Activated CD8-positive, alpha-beta memory T cell treated with anti-CD3 and anti-CD28 coated beads for 36 hours (primary cell): ENCODE measurements around the gene CUEDC1. TPM values are rescaled to one million over a fixed set of nuclear protein-coding genes. Genes with fewer than 3 reads are reported as not detected.

Source experiments
- CTCF ChIA-PET: fragments of 350-600 bp; sonication (Branson Sonifier 250); formaldehyde crosslinking; loops from one replicate; lab custom pipeline; 2021; ENCODE audit warnings: antibody characterized with exemption; lab: Charles Lee
- POLR2A ChIA-PET: fragments of 350-600 bp; sonication (Branson Sonifier 250); formaldehyde crosslinking; loops from one replicate; lab custom pipeline; 2021; ENCODE audit warnings: antibody characterized with exemption; lab: Charles Lee
- total RNA-seq, 2 experiments: library from RNA; stranded (reverse); gene quantifications; one replicate each; pipeline ENCODE4 v1.2.3, GENCODE V29; 2021

CUEDC1 gene
- total RNA-seq, 2 experiments from 2014 or later = 0.30 TPM; not detected in 1

DNA sequence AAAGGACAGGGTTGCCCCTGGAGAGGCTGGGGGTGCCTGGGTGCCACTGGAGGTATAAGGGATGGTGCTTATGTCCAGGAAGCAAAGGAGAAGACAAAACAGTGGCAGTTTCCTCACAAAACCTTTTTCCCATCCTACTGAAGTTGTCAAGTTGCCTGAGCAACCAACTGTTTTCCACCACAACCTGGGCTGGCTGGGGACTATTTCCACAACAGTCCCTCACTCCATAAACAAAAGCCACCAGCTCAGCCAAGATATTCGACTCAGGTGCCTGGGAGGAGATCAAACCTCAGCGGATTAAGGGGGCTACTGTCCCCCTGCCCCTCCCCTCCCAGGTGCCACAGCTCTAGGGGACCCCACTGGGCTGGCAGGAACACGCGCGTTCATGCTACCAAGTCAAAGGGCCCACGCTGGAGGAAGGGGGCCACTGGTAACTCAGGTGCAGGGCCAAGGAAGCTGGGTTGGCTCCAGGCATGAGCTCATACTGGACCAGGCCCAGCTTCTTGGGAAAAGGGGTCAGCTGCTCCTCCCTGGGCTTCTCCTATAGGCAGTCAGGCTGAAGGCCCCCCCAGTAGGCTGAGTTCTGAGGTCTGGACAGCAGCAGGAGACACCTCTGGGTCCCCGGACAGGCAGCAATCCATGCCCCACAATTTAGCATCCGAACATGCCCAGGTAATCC lies 59.7 kb downstream of the CUEDC1 start:
- CTCF ChIA-PET = no interaction called here
- POLR2A ChIA-PET = no interaction called here

DNA sequence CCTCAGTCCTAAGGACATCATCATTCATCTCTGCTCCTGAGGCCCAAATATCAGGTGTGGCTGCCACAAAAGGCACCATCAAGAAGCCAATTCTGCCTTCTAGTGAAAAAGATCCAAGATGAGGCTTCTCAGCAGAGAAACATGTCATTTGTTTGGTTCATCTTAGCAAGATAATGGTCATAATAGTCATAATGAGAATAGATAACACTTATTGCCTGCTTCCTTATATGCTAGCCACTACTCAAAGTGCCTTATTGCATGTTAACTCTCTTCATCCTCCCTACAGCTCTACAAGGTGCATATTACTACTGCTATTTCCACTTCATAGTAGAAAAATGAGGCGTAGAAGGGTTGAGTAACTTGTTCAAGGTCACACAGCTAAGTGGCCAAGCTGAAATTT lies 60.4 kb downstream of the CUEDC1 start:
- CTCF ChIA-PET = no interaction called here
- POLR2A ChIA-PET = no interaction called here

GRCh38 chr17:57892820-57893595 lies 62.2 kb downstream of the CUEDC1 start:
- POLR2A ChIA-PET = interaction anchor here (0.5 kb wide), 1 partner anchor 100 kb away, joined by 4 read pairs; no protein-coding TSS in a partner anchor
- CTCF ChIA-PET = interaction anchor here (0.8 to 2.7 kb wide), 14 partner anchors 12 to 219 kb away, joined by 3 to 11 read pairs (median 4); partner anchors contain the start of genes CUEDC1 and MRPS23

DNA sequence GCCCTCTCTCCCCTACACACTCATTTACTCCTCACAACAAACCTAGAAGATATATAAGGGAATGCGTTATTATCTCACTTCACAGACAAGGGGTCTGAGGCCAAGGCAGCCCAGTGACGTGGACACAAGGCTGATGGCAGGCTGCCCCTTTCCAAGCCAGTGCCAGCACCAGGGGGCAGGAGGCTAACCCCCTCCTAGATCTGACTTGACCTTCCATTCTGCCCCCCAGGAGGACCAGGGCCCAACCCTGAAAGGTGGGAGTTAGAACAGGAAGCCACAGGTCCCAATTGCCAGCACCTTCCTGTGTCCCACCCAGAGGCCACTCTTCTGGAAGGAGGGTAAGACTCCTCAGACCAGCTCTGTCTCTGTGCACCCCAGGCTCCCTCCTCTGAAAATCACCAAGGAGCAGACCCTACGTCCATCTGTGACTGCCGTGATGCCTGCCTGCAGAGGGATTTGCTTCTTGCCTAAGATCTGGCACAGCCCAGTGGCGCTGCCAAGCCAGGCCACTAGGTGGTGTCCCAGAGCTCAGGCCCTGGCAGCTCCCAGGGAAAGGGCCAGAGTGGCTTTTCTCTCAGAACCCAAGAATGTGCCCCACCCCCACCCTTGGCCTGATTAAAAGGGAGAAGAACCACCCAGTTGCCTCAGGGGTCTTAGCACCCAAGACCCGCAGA lies 62.9 kb downstream of the CUEDC1 start:
- ChIA-PET CTCF (interaction anchor here (0.8 to 2.7 kb wide), 15 partner anchors 12 to 220 kb away, joined by 3 to 11 read pairs (median 4); partner anchors contain the start of genes CUEDC1 and MRPS23), POLR2A (interaction anchor here (0.5 kb wide), 1 partner anchor 101 kb away, joined by 4 read pairs; no protein-coding TSS in a partner anchor)

- ChIA-PET CTCF (interaction anchor here (1.1 to 2.7 kb wide), 2 partner anchors 17 to 31 kb away, joined by 3 to 11 read pairs; no protein-coding TSS in a partner anchor), POLR2A (no interaction called here)
Measured at GRCh38 chr17:57890857-57891232, 64.4 kb downstream of the CUEDC1 start.

DNA sequence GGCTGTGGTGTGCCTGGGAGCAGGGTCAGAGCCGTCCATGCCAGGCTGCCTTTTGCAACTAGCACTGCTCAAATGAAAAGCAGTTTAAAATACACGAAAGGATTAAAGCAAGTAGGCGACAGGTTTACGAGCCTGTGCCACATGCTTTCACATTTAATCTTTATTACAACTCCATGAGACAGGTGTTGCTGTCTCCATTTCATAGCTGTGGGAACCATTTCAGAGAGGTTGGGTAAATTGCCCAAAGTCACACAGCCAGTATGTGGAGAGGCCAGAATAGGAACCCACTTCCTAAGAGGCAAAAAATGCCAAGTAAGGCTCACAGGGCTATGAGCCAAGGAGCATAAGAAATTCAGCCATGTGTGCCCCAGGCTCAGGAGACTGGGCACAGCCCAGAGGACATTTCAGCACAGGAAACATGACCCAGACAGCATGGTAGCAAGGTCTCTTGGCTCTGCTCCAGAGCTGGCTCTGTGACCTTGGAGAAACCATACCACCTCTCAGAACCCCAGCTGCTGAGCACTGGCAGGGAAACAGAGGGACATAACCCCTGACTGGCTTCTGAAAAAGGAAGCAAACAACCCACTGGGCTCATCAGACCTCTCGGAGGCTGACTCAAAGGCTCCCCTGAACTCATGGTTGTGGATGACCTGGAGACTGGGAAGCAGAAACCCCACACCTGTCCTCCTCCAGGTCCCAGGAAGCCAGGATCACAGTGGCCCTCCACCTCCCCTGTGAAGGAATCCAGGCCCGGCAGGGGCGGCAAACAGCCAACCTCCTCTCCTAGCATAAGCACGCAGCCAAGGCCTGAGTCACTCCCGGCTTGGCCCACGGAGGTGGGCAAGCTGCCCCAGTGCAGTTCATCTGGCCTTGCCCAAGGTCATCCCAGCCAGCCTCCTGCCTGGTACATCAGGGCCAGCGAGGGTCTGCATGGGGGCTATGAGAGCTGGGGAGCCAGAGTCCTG lies 65.0 kb downstream of the CUEDC1 start:
- ChIA-PET CTCF (interaction anchor here (1.1 to 2.7 kb wide), 2 partner anchors 18 to 30 kb away, joined by 3 to 11 read pairs; no protein-coding TSS in a partner anchor), POLR2A (no interaction called here)

- POLR2A ChIA-PET = no interaction called here
Measured at GRCh38 chr17:57889252-57889651, 66.0 kb downstream of the CUEDC1 start.

DNA sequence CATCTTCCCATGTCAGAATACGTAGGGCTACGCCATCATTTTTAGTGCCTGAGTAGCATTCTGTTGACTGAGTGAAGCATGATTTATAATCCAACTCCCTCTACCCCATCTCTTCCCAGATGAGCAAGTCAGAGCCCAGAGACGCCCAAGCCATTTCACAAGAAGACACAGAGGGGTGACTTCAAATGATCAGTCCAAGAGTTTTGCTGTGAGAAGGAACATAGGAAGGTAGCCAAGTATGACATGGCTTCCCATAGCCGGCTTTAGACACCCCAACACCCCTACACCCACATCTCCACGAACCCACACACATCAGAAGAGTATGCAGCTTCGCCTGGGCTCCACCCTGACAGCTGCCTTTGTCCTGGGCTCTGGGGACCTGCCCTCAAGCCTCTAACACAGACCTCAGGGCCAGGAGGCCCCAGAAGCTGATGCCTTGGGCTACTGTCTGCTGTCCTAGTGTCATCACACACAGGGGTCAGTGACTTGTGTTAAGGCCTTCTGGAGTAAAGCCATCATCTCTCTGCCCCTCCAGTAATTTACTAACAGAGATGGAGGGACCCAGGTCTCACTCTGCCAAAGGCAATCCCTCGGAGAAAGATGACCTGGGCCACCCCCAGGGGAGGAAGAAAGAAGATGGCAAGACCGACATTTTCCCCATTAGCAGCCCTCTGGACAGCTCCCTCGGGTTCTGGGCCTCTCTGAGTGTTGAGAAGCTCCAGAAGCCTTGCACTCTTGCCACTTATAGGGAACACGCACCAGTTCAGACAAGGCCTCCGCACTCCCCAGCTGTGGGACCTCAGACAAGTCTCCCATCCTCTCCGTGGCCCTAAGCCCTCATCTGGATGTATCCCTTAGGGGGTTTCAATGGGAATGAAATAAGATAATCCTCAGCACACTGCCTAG lies 66.6 kb downstream of the CUEDC1 start:
- CTCF ChIA-PET = no interaction called here
- POLR2A ChIA-PET = no interaction called here

More at GRCh38 chr17:57889252-57889651, 66.0 kb downstream of the CUEDC1 start:
- CTCF ChIA-PET = no interaction called here

DNA sequence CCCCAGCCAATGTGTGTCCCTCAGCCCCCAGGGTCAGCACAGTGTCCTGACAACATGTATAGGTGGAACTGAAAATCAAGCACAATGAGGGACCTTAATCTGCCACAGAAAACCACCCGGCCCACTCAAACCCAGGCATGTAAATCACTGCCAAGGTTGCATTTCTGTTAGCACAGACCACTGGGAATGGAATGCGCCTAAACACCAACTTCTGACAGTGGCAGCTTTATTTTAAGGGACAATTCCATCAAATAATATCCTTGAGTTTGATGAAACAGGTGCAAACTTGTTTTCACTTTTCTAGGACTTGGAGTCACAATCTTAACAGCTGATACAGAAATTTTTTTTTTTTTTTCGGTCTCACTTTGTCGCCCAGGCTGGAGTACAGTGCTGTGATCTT lies 68.1 kb downstream of the CUEDC1 start:
- CTCF ChIA-PET = interaction anchor here (0.7 kb wide), 1 partner anchor 168 kb away, joined by 4 read pairs; no protein-coding TSS in a partner anchor
- POLR2A ChIA-PET = interaction anchor here (0.6 kb wide), 1 partner anchor 650 kb away, joined by 3 read pairs; no protein-coding TSS in a partner anchor

DNA sequence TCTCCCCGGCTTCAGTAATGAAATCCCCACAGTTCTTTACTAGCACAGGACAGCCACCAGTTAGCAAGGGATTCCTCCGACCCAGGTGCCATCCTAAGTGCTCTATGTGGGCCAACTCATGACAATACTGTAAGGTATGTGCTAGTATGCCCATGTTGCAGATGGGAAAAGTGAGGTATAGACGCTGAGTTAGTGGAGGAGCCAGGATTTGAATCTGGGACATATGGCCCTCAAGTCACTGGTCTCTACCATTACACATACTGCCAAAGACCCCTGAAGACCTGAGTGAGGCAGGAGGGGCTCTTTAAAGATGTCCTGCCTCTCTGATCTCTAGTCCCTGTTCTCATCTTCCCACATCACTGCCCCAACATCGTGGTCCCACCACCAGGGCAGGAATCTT lies 69.2 kb downstream of the CUEDC1 start:
- ChIA-PET CTCF (no interaction called here), POLR2A (no interaction called here)

- ChIA-PET CTCF (no interaction called here), POLR2A (no interaction called here)
Measured at GRCh38 chr17:57885148-57885915, 69.9 kb downstream of the CUEDC1 start.

DNA sequence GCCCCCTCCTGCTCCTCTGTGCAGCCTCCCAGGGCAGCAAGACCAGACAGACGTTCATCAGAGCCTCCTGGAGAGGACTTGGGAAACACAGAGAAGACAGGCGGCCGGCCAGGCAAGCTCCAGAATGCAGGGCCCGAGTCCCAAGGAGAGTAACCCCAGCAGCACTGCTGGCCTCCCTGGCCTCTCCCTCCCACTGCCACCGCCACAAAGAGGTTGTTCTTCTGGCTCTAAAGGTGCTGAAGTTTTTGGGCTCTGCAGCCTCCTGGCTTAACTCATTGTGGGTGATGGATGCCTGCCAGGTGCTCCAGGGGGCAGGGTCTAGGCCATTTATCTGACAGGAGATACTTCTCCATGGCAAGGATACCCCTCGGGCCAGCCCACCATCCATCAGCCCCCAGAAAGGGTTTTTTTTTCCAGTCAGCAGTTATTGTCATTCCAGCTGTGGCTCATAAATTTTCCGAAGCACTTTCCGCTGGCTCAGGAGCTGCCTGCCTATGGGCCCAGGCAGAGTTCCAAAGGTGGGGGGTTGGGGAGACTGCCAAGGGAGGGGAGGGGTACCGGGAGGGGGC lies 73.3 kb downstream of the CUEDC1 start:
- POLR2A ChIA-PET = no interaction called here
- CTCF ChIA-PET = no interaction called here

DNA sequence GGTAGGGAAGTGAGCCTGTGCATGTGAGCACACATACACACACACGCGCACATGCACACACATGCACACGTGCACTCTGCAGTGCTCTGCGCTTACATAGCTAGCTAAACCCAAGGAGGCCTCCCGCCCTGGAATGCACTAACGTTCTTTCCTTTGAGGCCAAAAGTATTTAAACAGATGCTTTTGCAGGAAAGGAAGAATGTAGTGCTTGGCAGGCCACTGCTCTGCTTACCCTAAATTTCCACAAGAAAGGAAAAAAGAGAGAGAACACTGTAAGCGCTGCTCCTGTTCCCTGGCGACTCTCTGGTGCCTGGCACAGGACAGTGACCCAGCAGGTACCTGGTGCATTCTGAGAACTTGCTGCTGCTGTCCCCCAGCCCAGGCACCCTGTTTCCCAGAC lies 74.1 kb downstream of the CUEDC1 start:
- CTCF ChIA-PET = no interaction called here
- POLR2A ChIA-PET = no interaction called here

DNA sequence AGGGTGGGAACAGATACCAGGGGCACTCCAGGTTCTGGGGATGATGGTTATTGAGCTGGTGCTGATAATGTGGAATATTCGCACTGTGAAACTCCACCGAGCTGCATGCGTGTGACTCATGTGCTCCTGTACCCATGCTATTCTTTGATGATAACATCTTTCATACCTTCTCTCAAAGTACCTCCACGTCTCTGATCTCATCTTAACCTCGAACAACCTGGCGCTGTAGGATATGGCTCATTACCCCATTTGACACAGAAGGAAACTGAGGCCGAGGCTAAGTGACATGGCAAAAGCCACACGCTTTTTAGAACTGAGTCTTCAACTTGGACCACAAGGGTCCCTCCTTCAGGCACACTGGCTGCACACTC lies 75.1 kb downstream of the CUEDC1 start:
- POLR2A ChIA-PET = no interaction called here
- CTCF ChIA-PET = interaction anchor here (0.6 to 1.4 kb wide), 3 partner anchors 12 to 119 kb away, joined by 3 to 5 read pairs (median 3); no protein-coding TSS in a partner anchor

DNA sequence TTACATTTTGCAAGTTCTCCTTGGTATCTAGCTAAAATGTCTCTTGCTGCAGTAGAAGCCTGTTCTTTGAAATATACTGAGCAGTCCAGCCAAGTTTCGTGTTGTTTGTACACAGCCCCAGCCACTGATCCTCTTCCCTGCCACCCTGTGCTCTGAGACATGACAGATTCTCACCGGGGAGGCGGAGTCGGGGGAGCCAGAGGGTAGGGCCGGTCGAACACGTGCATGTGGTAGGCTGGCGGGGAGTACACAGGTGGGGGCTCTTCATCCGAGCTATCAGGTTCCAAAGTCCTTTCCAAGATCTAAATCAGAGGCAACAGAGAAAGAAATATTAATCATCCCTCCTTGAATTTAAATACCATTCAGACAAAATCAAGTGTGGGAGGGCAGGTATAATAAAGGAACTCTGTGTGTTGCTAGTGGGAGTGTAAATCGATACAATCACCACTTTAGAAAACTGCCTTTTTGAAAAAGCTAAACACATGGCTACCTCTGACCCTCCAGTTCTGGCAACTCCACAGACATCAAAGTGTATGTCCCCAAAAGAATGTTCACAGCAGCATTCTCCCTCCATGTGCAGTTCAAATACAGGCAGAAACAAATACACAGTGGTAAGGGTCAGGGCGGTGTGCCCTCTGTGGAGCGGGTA lies 75.7 kb downstream of the CUEDC1 start:
- CTCF ChIA-PET = interaction anchor here (0.6 to 1.4 kb wide), 4 partner anchors 12 to 120 kb away, joined by 3 to 5 read pairs (median 3); no protein-coding TSS in a partner anchor
- POLR2A ChIA-PET = no interaction called here

GRCh38 chr17:57877803-57878377 lies 77.3 kb downstream of the CUEDC1 start:
- ChIA-PET CTCF (no interaction called here), POLR2A (no interaction called here)
